GM21360 (cell line): Measurements from ENCODE around the gene TTC23.
"Not testable (repeated sequence)": the region's sequence is repeated elsewhere in the genome, so short reads cannot be mapped to it uniquely, and the experiment has no call there.

Source experiments
- ATAC-seq: cut with Tn5 transposase; IDR thresholded peaks from one replicate; pipeline ENCODE4 v1.9.1; 2021; ENCODE audit warnings: mild to moderate bottlenecking, moderate library complexity; ENCODE audit not compliant: unreplicated experiment

TTC23 gene

GRCh38 chr15:99201408-99202175 is 47.8 kb downstream of the TTC23 start:
- no peak for ATAC-seq

GRCh38 chr15:99197856-99198255 is 51.5 kb downstream of the TTC23 start:
- no peak for ATAC-seq

DNA sequence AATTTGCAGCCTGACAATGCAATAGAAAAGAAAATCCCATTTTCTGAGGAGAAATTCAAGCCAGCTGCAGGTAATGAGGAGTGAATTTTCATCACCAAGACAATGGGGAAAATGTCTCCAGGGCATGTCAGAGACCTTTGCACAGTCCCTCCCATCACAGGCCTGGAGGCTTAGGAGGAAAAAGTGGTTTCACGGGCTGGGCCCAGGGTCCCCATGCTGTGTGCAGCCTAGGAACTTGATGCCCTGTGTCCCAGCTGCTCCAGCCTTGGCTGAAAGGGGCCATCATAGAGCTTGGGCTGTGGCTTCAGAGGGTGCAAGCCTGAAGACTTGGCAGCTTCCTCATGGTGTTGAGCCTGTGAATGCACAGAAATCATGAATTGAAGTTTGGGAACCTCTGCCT is 57.2 kb downstream of the TTC23 start:
- not testable (repeated sequence) for ATAC-seq

GRCh38 chr15:99187936-99188335 is 61.4 kb downstream of the TTC23 start:
- ATAC-seq: no peak

- no peak for ATAC-seq
Measured at GRCh38 chr15:99185414-99186130, 63.8 kb downstream of the TTC23 start.

GRCh38 chr15:99182791-99183190 is 66.6 kb downstream of the TTC23 start:
- ATAC-seq: no peak

DNA sequence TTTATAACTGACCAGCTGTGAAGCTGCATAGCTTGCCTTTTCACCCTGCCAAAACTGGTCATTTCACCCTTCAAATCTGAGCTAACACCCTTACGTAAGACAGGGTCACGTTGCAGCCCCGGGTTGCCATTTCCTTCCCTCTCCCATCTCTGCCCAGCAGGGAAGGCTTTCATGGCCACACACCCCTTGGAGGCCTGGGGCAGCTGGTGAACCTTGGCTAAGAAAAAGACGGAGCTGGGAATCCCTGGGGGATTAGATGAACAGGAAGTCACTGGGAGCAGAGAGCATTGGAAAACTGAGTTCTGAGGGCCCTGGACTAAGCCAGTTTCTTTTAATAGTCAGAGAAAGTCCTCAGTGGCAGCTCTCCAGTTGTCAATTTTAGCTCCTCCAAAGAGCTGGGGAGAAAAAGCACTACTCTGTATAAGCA is 67.8 kb downstream of the TTC23 start:
- ATAC-seq: no peak

GRCh38 chr15:99180964-99181306 is 68.4 kb downstream of the TTC23 start:
- no peak for ATAC-seq

DNA sequence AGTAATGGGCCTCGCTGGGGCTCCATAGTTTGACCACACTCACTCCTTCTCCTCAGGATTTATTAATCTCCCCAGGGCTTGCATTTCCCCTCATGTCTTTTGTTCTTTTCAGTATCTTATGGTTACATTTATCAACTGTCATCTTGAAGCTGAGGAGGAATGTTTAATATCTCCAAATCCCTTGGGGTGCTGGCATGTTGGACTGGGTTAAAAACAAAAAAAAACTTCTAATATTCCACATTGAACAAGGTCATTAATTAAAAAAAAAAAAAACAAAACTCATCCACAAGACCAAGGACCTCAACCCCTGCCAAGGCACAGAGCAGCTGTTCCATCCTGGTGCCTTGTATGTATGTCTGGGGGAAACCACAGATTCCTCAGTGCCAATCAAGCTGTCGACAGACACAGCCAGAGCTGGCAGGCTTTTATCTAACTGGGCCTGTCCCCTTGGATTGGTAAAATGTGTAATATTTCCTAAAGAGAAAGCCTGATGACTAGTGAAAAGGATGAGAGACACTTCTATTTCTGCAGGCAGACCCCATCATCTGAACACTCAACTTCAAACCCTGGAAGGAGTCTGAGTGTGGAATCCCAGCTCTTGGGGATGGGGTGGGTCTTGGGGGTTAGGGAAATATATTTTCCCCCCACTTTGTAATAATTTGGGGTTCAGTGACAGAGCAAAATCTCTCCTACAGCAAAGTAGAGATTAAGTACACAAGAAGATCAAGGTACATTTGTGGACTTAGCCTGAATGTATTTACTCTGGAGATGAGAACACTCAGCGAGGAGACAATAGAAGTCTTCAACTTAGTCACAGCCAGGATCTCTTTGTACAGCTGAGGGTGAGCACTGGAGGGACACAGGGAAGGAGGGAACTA is 69.1 kb downstream of the TTC23 start:
- no peak for ATAC-seq

DNA sequence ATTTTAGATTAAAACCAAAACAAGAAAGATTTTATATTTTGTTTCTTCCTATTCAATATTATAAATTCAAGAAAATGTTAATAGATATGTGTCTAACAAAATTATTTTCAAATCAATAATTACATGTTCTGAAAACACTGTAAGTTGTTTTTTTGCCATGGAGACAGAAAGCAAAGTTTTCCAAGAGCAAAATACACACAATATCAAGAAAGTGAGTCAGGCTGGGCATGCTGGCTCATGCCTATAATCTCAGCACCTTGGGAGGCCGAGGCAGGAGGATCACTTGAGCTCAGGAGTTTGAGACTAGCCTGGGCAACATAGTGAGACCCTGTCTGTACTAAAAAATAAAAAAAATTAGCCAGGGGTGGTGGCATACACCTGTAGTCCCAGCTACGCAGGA is 71.7 kb downstream of the TTC23 start:
- no peak for ATAC-seq

GRCh38 chr15:99176757-99177156 is 72.6 kb downstream of the TTC23 start:
- no peak for ATAC-seq

- ATAC-seq: no peak
Measured at GRCh38 chr15:99174567-99175395, 74.6 kb downstream of the TTC23 start.

- no peak for ATAC-seq
Measured at GRCh38 chr15:99172989-99173388, 76.4 kb downstream of the TTC23 start.

DNA sequence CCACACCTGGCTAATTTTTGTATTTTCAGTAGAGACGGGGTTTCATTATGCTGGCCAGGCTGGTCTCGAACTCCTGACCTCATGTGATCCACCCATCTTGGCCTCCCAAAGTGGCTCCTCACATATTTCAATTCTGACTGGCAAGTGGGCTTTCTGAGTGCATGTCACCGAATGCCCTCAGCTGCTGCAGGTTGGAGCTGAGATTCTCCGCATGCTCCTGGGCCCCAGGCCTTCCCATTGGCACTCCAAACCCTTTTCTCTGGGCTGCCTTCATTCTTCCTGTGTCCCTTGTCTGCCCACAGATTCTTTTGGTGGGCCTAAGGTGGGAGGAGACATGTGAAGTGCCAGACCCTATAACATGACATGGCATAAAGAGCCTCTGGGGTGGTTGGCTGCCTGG is 77.2 kb downstream of the TTC23 start:
- no peak for ATAC-seq

- no peak for ATAC-seq
Measured at GRCh38 chr15:99170476-99171065, 78.8 kb downstream of the TTC23 start.

- ATAC-seq: no peak
Measured at GRCh38 chr15:99169769-99170311, 79.5 kb downstream of the TTC23 start.

DNA sequence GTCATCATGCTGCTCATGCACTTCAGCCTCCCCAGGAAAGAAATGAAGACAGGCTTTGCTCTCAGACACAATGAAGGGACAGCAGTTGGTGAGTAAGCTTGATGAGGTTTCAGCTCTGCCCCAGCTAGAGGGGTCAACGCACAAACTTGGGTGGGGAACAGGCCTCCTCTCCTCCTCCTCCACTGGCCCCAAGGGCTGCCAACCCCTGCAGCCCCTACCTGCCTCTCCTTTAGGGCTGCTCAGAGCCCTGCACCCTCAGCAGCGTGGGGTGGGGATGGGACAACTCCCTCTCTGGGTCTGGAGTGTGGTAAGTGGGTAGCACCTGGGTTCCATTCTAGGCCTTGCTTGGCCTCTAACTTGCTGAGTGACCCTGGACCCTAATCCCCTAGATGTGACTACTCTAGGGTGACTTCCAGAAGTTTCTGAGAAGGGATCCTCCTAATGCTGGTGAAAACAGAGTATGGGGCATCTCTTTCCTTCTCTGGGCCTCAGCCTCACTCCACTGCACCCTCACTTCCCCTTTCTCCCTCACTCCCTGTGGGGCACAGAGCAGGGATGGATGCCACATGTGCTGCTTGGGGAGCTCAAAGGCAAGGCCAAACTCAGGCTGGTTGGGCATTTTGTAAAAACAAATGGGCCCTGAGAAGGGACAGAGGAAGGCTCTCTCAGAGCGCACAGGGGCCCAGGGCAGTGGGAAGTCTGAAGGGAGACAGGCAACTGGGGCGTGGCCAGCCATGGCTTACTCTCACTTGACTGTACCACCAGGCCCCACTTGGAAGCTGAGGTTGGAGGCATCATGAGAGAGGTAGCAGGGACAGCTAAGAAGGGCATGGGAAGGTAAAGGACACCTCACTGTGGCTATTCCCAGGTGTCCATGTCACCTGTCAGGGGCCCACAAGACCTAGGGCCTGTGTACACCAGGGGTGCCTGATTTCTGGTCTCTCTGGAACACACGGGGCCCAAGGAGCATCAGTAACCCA is 80.5 kb downstream of the TTC23 start:
- ATAC-seq: no peak

DNA sequence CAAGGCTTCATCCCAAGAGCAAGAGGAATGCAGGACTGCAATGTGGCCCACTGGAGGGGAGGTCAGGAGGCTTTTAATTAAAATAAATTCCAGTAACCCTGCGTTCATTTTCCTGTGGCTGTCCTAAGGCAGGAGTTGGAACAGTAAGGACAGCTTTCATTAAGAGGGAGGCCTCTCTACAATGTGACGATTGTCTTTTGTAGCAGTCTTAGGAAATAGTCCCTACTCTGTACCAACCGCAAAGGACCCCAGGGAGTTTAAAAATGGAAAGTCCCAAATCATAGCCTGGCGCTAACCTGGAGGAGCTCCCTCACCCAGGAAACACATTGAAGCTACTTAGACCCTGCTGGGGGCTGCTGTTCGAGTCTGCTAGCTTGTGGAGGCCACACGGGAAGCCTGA is 81.7 kb downstream of the TTC23 start:
- no peak for ATAC-seq

GRCh38 chr15:99167201-99167600 is 82.2 kb downstream of the TTC23 start:
- no peak for ATAC-seq
